Activated CD8-positive, alpha-beta memory T cell treated with anti-CD3 and anti-CD28 coated beads for 24 hours (primary cell): ENCODE results near the gene EFNA1.

Experiments used
- DNase-seq: peaks from one replicate; pipeline ENCODE4 v3.0.0-alpha.2; 2020

The EFNA1 gene, protein sequence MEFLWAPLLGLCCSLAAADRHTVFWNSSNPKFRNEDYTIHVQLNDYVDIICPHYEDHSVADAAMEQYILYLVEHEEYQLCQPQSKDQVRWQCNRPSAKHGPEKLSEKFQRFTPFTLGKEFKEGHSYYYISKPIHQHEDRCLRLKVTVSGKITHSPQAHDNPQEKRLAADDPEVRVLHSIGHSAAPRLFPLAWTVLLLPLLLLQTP

DNA sequence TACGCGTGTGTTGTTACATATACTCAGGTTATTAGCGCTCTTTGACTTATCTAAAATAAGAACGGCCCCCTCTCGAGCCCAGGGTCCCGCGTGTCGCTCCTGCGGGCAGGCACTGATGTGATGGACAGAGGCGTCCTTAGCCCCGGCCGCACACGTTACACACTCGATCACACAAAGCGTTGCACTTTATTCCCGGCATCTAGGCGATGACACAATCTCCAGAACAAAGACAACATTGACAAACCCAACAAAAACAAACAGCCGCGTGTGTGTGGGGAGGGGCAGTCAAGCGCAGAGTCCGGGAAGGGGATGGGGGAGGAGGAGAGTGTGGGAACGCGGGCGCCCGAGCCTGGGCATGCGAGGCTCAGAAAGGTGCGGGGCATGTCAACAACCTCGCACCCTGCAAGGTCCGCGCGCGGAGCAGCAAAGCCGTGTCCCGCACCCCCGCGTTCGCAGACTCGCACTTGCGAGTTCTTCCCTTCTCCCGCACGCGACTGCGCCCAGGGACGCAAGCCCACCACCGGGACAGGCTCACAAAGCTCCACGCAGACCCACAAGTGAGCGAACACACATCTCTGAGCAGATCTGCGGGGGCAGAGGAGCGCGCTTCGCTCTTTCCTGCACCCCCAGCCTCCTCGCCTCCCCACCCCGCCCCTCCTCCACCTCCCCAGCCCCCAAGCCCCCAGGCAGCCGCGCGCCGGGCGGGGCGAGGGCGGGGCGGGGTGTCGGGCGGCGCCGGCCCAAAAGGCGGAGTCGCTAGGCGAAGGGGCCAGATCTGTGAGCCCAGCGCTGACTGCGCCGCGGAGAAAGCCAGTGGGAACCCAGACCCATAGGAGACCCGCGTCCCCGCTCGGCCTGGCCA lies at the start of gene EFNA1:
Gene EFNA1, plus strand, starts transcription at position 772 of the 862 bp plus-strand sequence. CDS start 102 bp downstream, outside the sequence.
- peak; percentile 78 for DNase-seq

DNA sequence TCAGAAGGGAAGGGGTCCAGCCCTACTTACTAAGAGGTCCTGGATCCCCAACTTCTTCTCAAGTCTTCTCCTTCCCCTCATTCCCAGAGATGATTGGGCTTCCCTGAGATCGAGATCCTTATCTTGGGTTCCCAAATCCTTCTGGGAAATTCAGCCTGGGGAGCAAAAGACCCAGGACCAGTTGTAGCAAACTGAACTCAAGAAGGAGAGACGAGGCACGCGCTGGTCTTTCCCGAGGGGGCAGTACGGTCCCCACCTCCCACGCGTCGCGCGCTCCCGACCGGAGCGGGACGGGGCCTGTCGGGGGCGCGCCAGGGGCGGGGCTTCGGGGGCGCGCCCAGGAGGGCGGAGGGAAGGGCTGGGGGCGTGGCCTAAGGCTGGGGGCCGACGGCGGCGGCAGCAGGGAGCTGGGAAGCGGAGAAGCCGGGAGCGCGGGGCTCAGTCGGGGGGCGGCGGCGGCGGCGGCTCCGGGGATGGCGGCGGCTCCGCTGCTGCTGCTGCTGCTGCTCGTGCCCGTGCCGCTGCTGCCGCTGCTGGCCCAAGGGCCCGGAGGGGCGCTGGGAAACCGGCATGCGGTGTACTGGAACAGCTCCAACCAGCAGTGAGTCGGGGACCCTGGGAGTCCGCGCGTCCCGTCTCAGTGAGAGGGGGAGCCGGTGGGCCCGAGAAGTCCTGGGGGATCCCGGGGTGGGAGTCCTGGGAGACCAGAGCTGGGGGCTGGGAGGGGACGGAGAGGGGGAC lies 49.0 kb upstream of the EFNA1 start, which contains the start of gene EFNA3:
Gene EFNA3, plus strand, starts transcription at position 369 of the 741 bp plus-strand sequence. Its CDS starts 105 bp downstream, at position 474.
- peak; percentile 86 for DNase-seq

DNA sequence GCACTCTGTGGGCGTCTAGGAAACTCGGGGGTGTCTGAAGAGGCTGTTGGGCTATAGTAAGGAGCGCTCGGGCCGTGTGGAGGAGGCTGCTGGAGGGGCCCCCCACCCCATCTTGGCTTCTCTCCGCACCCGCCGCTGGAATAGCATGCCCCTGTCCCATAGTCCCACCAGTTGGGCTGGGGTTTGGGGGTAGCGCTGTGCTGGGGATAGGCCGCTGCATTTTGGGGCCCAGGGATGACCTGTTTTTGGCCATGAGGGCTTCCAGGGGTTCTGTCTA lies 48.5 kb upstream of the EFNA1 start:
- DNase-seq: no peak

DNA sequence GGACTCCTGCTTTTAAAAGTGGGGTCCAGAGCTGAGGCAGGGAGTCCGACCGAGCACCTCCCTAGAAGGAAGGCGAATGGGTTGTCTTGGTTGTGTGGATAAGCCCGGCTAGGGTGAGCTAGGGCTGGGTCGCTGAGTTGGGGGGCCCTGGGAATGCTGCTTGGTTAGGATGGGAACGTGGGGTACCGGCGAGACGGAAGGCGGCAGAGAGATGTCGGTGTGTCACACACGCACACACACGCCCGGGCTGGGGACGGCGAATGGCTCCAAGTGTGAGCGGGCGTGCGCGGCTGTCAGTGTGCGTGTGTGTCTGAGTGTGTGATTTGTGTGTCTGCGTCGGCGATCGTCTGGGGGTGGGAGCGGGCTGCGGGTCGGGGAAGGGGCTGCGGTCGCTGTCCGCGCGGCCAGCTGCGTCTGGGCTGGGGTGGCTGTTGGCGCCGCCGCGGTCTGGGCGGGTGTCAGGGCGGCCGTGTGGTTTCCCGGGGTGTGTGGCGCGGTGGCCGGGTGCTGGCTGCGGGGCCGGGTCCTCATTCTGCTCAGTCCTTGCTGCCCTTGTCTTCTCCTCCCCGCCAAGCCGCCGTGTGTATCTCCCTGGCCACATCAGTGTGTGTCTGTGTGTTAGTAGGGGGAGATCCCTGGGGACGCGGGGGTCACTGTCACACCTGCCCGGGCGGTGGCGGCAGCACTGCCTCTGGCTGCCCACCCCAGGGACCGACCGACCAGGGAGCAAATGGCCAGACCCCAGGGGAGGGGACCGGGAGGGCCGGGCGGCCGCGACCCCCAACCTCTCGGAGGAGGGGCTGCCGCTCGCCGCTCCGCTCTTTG lies 48.0 kb upstream of the EFNA1 start:
- DNase-seq: no peak

DNA sequence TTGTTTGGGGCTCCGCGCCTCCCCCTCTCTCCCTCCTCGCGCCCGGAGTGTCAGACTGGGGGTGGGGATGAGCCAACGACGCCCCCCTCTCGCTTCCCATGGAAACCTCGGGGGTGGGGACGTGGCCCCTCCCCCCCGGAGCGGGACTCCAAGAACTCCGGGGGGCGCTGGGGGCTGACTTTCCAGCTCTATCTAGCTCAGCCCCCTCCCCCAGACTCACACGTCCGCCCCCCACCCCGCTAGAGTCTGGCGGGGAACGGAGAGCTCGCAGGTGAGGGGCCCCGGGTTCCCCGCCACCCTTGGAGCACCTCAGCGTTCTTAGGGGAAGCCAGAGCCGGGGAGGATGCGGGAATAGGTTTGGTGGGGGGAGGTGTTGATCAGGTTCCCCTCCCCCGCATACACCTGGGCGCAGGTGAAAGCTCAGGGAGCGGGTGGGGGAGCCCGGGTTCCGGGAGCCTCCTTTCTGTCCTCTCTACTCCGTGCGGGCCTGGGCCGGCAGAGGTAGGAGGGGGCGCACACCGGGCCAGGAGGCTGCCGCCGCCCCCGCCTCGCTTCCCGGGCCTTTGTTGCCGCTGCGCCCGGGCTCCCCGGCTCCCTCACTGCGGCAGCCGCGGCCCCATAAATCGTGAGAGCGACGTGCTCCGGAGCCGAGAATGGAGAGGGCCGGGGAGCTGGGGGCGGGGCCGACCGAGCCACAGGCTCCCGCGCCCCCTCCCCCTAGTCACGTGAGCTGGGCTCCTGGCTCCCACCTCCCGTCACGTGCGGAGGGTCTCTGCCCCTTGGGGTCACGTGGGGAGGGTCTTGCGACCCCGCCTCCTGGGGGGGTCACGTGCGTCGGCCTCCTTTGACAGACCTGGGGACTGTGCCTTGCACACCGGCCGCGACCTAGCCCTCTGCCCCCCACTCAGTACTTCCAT lies 47.1 kb upstream of the EFNA1 start:
- DNase-seq: no peak

DNA sequence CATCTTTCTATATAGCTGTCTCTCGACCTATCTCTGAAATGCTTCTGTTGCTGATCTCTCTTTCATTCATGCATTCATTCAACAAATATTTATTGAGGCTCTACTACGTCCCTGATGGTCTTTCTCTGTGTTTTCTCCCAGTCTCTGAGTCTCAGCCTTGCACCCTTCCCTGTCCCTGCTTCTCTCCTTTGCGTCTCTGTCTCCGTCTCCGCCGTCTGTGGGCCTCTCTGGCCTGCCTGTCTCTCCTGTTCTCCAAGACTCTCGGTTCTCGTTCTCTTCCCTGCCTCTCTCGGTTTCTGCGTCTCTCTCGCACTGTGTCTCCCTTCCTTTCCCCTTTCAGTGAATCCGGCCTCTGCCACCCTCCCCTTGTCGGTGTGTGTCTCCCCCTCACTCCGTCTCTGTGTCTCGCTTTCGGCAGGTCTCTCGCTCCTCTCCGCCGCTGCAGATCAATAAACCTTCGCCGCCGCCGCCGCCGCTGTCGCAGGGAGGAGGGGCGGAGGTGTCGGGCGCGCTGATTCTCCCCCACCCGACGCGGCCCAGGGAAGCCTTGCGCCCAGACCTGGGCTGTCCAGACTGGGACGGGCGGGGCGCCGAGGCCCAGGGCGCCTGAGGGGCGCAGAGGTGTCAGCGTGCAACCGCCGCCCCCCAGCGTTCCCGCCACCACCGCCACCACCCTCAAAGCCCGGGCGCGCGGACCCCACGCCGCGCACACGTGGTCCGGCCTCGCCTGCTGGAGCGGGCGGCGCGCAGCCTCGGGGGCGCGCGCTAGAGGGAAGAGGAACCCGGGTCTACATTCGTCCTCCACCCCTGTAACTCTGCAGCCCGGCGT lies 46.0 kb upstream of the EFNA1 start:
- DNase-seq: no peak

DNA sequence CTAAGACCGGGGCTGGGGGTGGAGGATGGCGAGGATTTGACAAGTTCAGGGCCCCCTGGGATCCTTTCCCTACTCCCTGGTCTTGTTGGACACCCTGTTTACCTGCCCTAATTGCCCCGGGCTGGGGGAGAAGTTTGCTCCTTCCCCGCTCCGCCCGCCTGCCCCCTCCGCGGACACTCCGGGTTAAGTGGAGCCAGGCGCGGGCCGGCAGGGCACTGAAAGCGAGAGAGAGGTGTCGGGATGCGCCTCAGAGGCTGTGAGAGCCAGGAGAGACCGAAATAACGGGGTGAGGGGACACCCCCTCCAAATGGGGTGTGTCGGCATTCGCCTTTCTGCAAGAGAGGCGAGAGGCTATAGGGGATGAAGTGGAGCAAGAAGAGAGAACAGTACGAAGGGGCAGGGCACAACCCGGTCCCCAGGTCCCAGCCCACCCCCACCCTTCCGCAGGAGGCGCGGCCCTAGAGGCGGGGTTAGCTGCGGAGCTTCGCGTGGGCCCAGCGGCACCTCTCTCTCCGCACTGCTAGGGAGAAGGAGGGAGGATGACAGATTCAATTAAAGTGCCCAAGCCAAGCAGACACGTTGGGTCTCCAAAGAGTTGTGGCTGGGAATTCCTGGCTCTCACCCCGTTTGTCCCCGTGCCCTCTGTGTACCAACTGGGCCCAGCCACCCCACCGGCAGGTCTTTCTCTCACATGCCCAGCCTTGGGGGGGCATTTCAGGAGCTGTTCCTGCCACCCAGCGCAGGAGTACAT lies 45.2 kb upstream of the EFNA1 start:
- DNase-seq: no peak

DNA sequence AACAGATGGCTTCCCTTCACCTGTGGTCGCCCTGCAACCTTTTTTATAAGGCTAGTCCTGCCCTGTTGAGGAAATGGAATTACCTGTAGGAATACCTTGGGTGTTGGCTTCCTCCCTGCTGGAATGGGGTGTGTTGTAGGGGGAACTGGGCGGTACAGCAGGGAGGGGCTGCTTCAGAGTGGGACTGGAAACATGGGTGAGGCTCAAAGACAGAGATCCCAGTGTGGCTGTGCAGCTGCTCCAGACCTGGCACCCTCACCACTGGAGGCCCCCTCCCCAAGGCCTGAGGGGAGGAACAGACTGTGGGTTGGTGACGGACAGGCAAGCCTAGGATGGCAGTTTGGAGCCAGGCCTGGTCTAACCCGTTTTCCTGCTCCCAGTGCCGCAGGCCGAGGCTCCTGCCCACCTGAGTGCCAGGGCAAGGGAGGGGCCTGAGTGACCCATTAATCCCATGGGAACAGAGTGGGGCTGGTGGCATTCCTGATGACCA lies 44.6 kb upstream of the EFNA1 start:
- DNase-seq: no peak

DNA sequence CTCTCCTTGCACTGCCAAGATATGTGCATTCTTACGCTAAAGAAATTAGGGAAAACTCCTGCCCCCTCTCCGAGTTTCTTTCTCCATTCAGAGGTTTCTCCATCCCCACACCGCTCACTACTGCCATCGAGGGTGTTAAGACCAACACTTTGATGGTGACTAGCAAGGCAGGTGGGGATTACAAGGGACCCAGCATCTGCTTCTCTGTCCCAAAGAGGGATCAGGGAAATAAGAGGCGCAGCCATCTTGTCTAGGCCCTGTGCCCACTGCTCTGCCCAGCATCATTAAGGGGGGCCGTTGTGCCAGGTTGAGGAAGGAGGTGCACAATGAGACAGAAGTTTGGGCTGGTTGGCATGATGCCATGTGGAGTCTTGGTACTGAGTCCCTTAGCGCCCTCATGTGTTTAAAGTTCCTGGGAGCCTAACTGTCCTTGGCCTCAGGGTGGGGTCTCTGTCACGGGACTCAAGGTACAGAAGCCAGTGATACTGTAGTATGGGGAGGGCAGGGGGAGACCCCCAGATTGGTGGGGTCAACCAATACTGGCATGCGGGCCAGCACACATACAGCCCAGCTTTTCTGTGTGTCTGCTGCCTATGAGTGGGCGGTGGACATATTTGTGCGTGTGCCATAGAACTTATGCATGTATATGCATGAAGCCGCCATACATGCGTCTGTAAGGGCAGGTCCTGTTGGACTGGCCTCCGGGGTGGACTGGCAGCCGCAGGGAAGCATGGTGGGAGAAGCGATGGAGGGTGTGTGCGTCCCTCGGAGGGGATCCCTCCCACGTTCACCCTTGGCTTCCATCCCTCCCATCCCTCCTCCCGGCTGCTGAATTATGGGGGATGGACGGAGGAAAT lies 43.6 kb upstream of the EFNA1 start:
- DNase-seq: no peak

DNA sequence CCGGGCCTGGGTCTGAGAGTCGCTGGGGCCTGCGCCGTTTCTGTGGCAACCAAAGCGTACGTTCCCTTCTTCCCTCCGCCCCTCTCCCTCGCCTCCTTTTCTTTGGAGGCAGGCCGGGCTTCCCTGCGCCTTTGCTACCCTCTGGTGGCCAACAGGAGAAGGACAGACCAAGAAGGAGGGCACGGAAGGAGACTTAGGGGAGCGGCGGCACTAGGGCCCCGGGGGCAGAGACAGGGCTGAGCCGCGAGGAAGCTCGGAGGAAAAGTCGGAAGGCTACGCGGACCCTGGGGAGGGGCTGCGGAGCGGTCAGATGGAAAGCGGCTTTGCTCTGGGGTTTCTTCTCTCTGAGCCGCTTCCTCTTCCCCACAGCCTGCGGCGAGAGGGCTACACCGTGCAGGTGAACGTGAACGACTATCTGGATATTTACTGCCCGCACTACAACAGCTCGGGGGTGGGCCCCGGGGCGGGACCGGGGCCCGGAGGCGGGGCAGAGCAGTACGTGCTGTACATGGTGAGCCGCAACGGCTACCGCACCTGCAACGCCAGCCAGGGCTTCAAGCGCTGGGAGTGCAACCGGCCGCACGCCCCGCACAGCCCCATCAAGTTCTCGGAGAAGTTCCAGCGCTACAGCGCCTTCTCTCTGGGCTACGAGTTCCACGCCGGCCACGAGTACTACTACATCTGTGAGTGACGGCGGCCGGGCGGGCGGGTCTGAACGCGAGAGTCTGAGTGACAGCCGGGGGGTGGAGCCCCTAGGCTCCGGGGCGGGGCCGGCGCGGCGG lies 42.8 kb upstream of the EFNA1 start:
- peak; percentile 97 for DNase-seq

DNA sequence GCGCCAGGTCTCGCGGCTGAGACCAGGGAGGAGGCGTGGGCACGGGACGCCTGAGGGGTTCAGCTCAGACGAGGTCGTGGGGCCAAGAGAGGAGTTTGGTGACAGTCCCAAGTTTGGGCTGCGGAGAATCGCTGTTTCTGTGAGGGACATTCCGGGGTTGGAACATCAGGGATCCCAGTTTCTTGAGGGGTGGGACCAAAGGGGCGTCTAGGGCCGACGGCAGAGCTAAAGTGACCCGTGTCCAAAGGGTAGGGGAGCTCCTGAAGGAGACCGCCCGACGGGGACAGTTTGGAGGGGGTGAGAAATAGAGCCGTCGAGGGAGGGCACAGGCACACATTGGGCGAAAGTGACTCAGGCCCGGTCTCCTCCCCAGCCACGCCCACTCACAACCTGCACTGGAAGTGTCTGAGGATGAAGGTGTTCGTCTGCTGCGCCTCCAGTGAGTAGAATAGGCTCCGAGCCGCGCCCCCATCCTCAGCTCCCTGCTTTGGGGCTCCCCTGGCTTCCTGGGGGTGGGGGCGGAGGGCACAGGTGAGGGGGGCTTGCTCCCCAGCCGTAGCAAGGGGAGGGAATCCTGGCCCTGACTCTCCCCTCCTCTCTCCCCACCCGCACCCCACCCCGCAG lies 42.1 kb upstream of the EFNA1 start:
- peak; percentile 87 for DNase-seq

DNA sequence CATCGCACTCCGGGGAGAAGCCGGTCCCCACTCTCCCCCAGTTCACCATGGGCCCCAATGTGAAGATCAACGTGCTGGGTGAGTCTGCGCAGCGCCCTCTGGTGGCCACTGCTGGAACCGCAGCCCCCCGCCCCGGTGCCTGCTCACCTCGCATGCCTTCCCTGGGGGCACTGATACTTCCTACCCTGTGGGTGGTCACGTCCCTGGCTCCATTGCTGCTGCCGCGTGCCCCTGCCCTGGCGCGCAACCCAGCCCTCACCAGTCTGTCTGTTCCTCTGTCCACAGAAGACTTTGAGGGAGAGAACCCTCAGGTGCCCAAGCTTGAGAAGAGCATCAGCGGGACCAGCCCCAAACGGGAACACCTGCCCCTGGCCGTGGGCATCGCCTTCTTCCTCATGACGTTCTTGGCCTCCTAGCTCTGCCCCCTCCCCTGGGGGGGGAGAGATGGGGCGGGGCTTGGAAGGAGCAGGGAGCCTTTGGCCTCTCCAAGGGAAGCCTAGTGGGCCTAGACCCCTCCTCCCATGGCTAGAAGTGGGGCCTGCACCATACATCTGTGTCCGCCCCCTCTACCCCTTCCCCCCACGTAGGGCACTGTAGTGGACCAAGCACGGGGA lies 41.4 kb upstream of the EFNA1 start:
- DNase-seq: peak; percentile 95

DNA sequence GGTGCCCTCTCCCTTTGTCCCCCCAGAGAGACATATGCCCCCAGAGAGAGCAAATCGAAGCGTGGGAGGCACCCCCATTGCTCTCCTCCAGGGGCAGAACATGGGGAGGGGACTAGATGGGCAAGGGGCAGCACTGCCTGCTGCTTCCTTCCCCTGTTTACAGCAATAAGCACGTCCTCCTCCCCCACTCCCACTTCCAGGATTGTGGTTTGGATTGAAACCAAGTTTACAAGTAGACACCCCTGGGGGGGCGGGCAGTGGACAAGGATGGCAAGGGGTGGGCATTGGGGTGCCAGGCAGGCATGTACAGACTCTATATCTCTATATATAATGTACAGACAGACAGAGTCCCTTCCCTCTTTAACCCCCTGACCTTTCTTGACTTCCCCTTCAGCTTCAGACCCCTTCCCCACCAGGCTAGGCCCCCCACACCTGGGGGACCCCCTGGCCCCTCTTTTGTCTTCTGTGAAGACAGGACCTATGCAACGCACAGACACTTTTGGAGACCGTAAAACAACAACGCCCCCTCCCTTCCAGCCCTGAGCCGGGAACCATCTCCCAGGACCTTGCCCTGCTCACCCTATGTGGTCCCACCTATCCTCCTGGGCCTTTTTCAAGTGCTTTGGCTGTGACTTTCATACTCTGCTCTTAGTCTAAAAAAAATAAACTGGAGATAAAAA lies 40.7 kb upstream of the EFNA1 start:
- no peak for DNase-seq

DNA sequence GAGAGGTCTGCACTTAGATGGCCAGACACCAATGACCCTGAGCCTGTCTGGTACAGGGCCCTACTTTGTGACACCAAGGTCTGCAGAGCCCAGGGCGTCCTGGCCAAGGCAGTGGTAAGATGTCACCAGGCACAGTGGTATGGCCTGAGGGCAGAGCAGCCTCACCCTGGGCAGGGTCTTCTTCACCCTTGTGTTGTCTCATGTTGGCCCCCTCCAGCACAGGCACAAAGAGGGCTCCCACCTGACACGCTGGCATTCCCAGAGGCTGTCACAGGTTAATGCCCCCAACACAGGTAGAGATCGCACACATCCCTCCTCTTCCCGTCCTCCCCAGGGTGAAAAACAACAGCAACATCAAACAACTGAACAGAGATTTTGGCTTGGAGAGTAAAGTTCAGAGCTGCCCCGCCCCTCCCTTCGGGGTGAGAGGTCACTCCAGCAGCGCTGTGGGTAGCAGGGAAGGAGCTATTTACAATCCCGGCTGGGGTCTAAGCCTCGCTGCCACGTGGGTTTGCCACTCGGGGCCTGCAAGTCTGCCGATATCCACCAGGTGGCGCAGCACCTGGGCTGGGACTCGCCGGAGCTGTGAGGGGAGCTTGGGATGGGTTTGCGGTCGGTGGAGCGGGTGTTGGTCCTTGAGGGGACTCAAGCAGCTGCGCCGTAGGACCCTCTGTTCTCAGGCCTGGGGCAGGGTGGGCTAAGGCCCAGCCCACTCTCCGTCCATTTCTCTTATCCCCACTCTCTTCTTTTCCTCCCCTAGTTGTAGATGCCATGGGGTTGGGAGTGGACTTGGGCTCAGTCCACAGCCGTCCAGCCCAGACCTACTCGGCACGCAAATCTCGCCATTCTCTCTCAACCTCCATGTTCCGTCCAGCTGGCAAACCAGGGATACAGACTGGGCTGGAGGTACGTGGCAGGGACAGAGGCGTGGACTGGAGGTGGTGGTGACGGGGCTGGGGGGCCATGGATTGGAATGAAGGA lies 36.3 kb upstream of the EFNA1 start:
- peak; percentile 95 for DNase-seq

DNA sequence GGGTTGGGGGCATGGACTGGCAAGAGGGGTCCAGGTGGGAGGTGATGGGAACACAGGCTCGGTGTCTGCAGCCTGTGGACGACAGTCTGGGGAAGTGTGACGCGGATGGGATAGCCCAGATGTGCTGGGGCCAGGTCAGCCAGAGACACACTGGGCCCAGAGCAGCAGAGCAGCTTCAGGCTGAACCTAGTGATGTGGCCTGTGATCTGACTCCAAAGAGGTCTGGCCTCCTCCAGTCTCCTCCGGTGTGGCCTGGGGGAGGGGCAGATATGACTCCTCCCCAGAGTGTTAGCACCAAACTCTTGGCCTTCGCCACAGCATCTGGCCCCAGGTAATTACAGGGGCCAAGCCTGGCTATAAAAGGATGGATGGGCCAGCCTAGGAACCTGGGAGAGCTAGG lies 35.5 kb upstream of the EFNA1 start:
- DNase-seq: no peak
